Mucosa of stomach (tissue), 1 donor: ENCODE data around the gene SLC17A5.
"Not testable (repeated sequence)": the region's sequence is repeated elsewhere in the genome, so short reads cannot be mapped to it uniquely, and the experiment has no call there.

ENCODE experiments used
- H3K27me3 ChIP-seq: one replicate; pipeline ENCODE4 v1.7.0; 2013; ENCODE audit warnings: mild to moderate bottlenecking, low read length; ENCODE audit not compliant: control insufficient read depth, insufficient read depth
- H3K36me3 ChIP-seq: one replicate; pipeline ENCODE4 v1.7.0; 2013; ENCODE audit warnings: low read length; ENCODE audit not compliant: control insufficient read depth, insufficient read depth
- H3K4me1 ChIP-seq: one replicate; pipeline ENCODE4 v1.7.0; 2013; ENCODE audit warnings: mild to moderate bottlenecking, low read length; ENCODE audit not compliant: control insufficient read depth, insufficient read depth
- H3K4me3 ChIP-seq: one replicate; pipeline ENCODE4 v1.7.0; 2013; ENCODE audit warnings: low read length
- H3K9ac ChIP-seq: one replicate; pipeline ENCODE4 v1.7.0; 2013; ENCODE audit warnings: mild to moderate bottlenecking, low read length, moderate library complexity
- H3K9me3 ChIP-seq: one replicate; pipeline ENCODE4 v1.7.0; 2013; ENCODE audit warnings: mild to moderate bottlenecking, low read length, moderate library complexity; ENCODE audit not compliant: control insufficient read depth
- donor health status: Pancreatic carcinoma.

The SLC17A5 gene

DNA sequence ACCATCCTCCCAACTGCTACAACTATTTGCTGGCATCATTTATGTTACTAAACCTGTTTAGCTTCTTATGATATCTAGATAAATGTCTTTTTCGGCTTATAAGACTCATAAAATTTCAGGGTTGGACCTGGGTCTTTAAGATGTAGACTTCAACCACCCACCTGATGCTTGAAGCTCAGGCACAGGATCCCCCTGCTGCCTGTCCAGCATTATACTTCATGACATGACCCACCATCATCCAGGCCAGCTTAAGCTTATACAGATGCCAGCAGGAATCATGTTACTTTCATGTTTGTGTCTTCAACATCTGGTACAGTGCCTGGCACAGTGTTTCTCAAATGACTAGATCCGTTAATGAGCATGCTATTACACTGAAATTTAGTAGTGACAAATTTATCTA, 47.4 kb downstream of the SLC17A5 start:
- Histone ChIP-seq H3K9me3 (no peaks in the 10 kb centered on the region), H3K9ac (no peak overlapping the region), H3K27me3 (no peaks in the 10 kb centered on the region), H3K4me3 (no peak overlapping the region), H3K36me3 (no peaks in the 10 kb centered on the region), H3K4me1 (no peaks in the 10 kb centered on the region)

DNA sequence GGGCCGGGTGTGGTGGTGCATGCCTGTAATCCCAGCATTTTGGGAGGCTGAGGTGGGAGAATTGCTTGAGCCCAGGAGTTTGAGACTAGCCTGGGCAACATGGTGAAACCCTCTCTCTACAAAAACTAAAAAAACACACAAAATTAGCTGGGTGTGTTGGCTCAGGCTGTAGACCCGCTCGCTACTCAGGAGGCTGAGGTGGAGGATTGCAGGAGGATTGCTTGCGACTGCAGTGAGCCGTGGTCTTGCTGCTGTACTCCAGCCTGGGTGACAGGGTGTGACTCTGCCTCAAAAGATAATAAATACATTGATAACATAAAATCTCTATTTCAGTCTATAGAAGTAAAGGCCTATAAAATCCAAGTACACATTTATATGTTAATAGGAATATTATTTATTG, 49.3 kb downstream of the SLC17A5 start:
- no peak overlapping the region for H3K4me3 ChIP-seq
- no peaks in the 10 kb centered on the region for H3K27me3 ChIP-seq
- H3K9me3 ChIP-seq, result no peaks in the 10 kb centered on the region
- no peak overlapping the region for H3K9ac ChIP-seq
- no peaks in the 10 kb centered on the region for H3K4me1 ChIP-seq
- no peaks in the 10 kb centered on the region for H3K36me3 ChIP-seq

- Histone ChIP-seq H3K9me3 (no peaks in the 10 kb centered on the region), H3K4me1 (no peaks in the 10 kb centered on the region), H3K36me3 (no peaks in the 10 kb centered on the region), H3K27me3 (no peaks in the 10 kb centered on the region), H3K9ac (no peak overlapping the region), H3K4me3 (no peak overlapping the region)
These were observed 49.8 kb downstream of the SLC17A5 start for GRCh38 chr6:73604020-73604419.

GRCh38 chr6:73586416-73586974, 67.3 kb downstream of the SLC17A5 start:
- no peaks in the 10 kb centered on the region for H3K9me3 ChIP-seq
- H3K4me3 ChIP-seq, result peak overlapping the region; percentile 10
- no peaks in the 10 kb centered on the region for H3K36me3 ChIP-seq
- peaks cover 17% of the 10 kb centered on the region for H3K4me1 ChIP-seq
- no peaks in the 10 kb centered on the region for H3K27me3 ChIP-seq
- peak overlapping the region; percentile 75 for H3K9ac ChIP-seq

DNA sequence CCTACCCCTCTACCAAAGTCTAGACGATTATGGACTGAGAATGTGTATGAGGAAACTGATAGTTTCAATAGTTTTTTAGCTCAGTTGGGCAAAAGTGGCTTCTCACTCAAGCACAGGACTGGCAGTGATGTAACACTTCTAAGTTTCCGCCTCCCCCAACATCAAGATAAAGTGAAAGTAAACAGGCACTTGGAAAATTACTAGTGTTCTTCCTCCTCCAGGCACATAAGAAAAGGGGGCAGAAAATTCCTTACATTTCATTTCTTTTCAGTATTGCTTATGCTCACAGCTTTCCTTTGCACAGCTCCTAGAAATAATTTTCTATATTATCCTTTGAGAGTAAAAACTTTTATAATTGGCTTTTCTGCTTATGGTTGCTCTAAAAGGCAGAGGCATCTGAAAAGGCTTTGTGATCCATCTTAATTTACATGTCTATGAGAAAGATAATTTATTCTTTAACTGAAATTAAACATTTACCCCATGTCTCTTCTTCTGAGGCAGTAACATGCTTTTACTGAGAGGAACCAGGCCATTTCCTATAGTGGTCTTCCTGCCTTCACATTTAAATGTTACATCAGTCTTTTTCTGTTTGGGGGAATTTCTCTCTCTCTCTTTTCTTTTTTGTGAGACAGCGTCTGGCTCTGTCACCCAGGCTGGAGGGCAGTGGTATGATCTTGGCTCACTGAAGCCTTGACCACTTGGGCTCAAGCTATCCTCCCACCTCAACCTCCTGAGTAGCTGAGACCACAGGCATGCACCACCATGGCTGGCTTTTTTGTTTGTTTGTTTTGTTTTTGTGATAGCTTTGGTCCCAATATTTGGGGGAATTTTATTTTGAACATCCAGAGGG, 68.0 kb downstream of the SLC17A5 start:
- Histone ChIP-seq H3K27me3 (no peaks in the 10 kb centered on the region), H3K4me1 (peaks cover 21% of the 10 kb centered on the region), H3K4me3 (peak overlapping the region; percentile 10), H3K9me3 (no peaks in the 10 kb centered on the region), H3K9ac (peak overlapping the region; percentile 75), H3K36me3 (no peaks in the 10 kb centered on the region)

DNA sequence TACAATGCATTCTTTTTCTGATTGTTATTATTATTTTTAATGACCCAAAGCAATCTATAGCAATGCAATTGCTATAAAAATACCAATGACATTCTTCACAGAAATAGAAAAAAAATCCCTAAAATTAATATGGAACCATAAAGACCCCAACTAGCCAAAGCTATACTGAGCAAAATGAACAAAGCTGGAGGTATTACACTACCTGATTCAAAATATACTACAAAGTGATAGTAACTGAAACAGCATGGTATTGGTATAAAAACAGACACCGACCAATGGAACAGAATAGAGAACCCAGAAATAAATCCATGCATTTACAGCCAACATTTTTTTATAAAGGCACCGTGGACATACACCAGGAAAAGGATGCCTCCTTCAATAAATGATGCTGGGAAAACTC, 72.5 kb downstream of the SLC17A5 start:
- Histone ChIP-seq H3K4me1 (peaks cover 35% of the 10 kb centered on the region), H3K36me3 (no peaks in the 10 kb centered on the region), H3K9me3 (no peaks in the 10 kb centered on the region), H3K9ac (peak overlapping the region; percentile 72), H3K27me3 (no peaks in the 10 kb centered on the region), H3K4me3 (no peak overlapping the region)

DNA sequence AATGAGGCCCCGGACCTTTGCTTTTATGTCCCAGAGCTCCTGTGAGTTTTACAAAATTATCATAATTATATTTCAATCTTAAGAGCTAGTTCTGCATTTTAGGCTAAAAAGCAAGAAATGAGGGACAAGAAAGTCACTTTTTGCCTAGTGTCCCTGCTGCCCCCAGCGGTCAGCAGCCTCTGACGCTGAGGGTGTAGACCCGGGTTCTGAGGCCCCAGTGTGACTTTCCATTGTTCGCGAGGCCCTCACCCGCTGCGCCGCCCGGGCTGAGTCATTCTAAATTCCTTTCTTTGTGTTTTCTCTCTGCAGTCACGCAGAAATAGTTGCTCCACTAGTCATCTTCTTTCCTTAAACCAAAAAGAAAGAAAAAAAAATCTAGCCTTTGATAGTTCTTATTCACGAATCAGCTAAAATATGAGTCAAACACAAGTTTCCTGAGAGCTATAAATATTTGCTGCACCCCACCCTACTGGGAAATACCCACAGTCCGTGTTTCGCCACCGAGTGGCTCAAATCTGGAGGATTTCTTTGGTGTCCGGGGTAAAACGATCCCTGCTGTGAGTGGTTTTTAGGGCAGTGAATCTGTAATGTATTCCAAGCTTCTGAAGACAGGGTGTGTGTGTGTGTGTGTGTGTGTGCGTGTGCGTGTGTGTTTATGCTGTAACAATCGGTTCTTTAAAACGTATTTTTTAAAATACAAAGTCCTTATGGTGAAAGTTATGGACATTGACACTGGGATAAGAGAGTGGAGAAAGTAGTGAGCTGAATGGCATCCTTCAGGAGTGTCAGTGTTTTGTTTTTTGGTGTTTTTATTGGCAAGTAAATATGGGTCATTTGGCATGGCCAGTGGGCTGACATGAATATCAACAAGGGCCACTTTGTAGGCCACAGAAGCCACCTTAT, 73.3 kb downstream of the SLC17A5 start:
- Histone ChIP-seq H3K36me3 (no peaks in the 10 kb centered on the region), H3K4me1 (peaks cover 27% of the 10 kb centered on the region), H3K4me3 (peak overlapping the region; percentile 11), H3K9ac (peak overlapping the region; percentile 72), H3K9me3 (no peaks in the 10 kb centered on the region), H3K27me3 (no peaks in the 10 kb centered on the region)

DNA sequence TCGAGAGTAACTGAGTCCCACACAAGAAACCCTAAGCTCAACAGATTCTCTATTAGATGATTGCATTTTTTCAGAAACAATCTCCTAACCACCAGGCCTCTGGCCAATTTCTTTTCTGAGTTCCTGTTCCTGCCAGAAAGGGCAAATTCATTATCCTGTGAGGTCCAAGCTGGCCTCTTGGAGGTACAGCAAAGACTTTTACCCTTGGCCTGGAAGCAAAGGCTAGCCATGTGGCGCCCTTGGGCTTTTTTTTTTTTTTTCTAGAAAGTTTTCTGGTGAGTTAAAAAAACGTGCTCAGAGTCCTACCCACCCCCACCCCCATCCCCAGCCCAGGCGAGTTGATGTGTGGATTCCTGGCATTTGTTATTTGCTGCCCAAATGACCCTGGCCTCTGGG, 73.9 kb downstream of the SLC17A5 start:
- Histone ChIP-seq H3K9ac (peak overlapping the region; percentile 72), H3K9me3 (no peaks in the 10 kb centered on the region), H3K4me1 (peaks cover 21% of the 10 kb centered on the region), H3K27me3 (no peaks in the 10 kb centered on the region), H3K36me3 (no peaks in the 10 kb centered on the region), H3K4me3 (no peak overlapping the region)

DNA sequence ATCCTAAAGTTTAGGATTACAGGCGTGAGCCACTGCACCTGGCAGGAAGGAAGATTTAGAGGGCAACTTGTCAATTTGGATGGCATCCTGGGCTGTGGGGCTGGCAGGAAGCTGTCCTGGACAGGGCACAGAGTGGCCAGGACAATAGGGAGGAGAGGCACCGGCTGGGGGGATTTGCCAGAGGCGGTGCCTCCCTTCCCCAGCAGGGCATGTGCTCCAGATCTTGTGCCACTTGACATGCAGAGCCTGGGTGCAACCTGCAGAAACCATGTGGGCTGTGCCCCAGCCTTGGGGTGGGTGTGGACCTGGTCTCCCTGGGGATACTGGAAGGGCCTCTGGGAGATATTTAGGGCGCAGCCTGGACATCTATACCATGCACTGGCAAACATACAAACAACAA, 74.4 kb downstream of the SLC17A5 start:
- H3K36me3 ChIP-seq, result no peaks in the 10 kb centered on the region
- H3K9me3 ChIP-seq, result no peaks in the 10 kb centered on the region
- H3K9ac ChIP-seq, result peak overlapping the region; percentile 72
- H3K4me1 ChIP-seq, result peaks cover 21% of the 10 kb centered on the region
- no peak overlapping the region for H3K4me3 ChIP-seq
- no peaks in the 10 kb centered on the region for H3K27me3 ChIP-seq

GRCh38 chr6:73577676-73578075, 76.1 kb downstream of the SLC17A5 start:
- Histone ChIP-seq H3K27me3 (no peaks in the 10 kb centered on the region), H3K9me3 (no peaks in the 10 kb centered on the region), H3K4me3 (no peak overlapping the region), H3K36me3 (no peaks in the 10 kb centered on the region), H3K4me1 (peaks cover 21% of the 10 kb centered on the region), H3K9ac (no peak overlapping the region)

DNA sequence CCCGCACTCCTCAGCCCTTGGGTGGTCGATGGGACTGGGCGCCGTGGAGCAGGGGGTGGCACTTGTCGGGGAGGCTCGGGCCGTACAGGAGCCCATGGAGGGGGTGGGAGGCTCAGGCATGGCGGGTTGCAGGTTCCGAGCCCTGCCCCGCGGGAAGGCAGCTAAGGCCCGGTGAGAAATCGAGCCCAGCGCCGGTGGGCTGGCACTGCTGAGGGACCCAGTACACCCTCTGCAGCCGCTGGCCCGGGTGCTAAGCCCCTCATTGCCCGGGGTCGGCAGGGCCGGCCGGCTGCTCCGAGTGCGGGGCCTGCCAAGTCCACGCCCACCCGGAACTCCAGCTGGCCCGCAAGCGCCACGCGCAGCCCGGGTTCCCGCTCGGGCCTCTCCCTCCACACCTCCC, 81.3 kb downstream of the SLC17A5 start:
- not testable (repeated sequence) for H3K27me3 ChIP-seq, H3K36me3 ChIP-seq, H3K4me3 ChIP-seq, H3K9ac ChIP-seq, H3K4me1 ChIP-seq, H3K9me3 ChIP-seq
